SK-N-SH treated with all-trans-retinoic acid at 6 μM for 48 hours (cell line): Measurements from ENCODE around the gene NPHS1.

Experiments used
- ATAC-seq: fragments of 200-7000 bp; cut with Tn5 transposase; 3 replicates; pipeline ENCODE4 v1.9.1; 2020; ENCODE audit warnings: mild to moderate bottlenecking, moderate library complexity
- ARNTL ChIP-seq: fragments of 450-650 bp; formaldehyde crosslinking; IDR thresholded peaks from 2 replicates; pipeline ENCODE4 v1.5.0; 2020; ENCODE audit warnings: low read depth, mild to moderate bottlenecking, moderate library complexity, borderline replicate concordance
- BACH2 ChIP-seq: fragments of 250-450 bp; sonication (Bioruptor Pico); IDR thresholded peaks from 2 replicates; pipeline ENCODE4 v1.9.0; 2021; ENCODE audit warnings: mild to moderate bottlenecking, borderline replicate concordance
- CREB5 ChIP-seq: fragments of 250-450 bp; sonication (Bioruptor Pico); IDR thresholded peaks from 2 replicates; pipeline ENCODE4 v1.5.1; 2020; ENCODE audit warnings: low read depth, mild to moderate bottlenecking, moderate library complexity
- CSDC2 ChIP-seq: fragments of 250-450 bp; sonication (Bioruptor Pico); IDR thresholded peaks from 2 replicates; pipeline ENCODE4 v1.5.0; 2020; ENCODE audit warnings: mild to moderate bottlenecking, moderate library complexity
- CSRNP3 ChIP-seq: fragments of 250-450 bp; sonication (Bioruptor Pico); IDR thresholded peaks from 2 replicates; pipeline ENCODE4 v1.5.1; 2021; ENCODE audit warnings: mild to moderate bottlenecking, moderate library complexity
- ESRRG ChIP-seq: fragments of 250-450 bp; sonication (Bioruptor Pico); IDR thresholded peaks from 2 replicates; pipeline ENCODE4 v1.6.1; 2021; ENCODE audit warnings: mild to moderate bottlenecking
- GLIS3 ChIP-seq: fragments of 250-450 bp; sonication (Bioruptor Pico); IDR thresholded peaks from 2 replicates; pipeline ENCODE4 v1.5.0; 2020; ENCODE audit warnings: mild to moderate bottlenecking, moderate library complexity
- ISL1 ChIP-seq: fragments of 250-450 bp; sonication (Bioruptor Pico); IDR thresholded peaks from 2 replicates; pipeline ENCODE4 v2.1.2; 2022; ENCODE audit warnings: mild to moderate bottlenecking, moderate library complexity
- PATZ1 ChIP-seq: fragments of 250-450 bp; sonication (Bioruptor Pico); IDR thresholded peaks from 2 replicates; pipeline ENCODE4 v1.8.0; 2020; ENCODE audit warnings: mild to moderate bottlenecking, moderate library complexity, borderline replicate concordance
- POU6F1 ChIP-seq: fragments of 250-450 bp; sonication (Bioruptor Pico); IDR thresholded peaks from 2 replicates; pipeline ENCODE4 v1.8.0; 2021; ENCODE audit warnings: low read depth, mild to moderate bottlenecking, moderate library complexity, borderline replicate concordance
- PPARA ChIP-seq: fragments of 250-450 bp; sonication (Bioruptor Pico); IDR thresholded peaks from 2 replicates; pipeline ENCODE4 v1.5.0; 2020; ENCODE audit warnings: mild to moderate bottlenecking, borderline replicate concordance
- RARB ChIP-seq: fragments of 250-450 bp; sonication (Bioruptor Pico); IDR thresholded peaks from 2 replicates; pipeline ENCODE4 v1.8.0; 2021; ENCODE audit warnings: mild to moderate bottlenecking, moderate library complexity
- SNAI2 ChIP-seq: fragments of 250-450 bp; sonication (Bioruptor Pico); IDR thresholded peaks from 2 replicates; pipeline ENCODE4 v1.5.0; 2020; ENCODE audit warnings: mild to moderate bottlenecking, moderate library complexity
- TCF4 ChIP-seq: fragments of 250-450 bp; sonication (Bioruptor Pico); IDR thresholded peaks from 2 replicates; pipeline ENCODE4 v1.8.0; 2021; ENCODE audit warnings: mild to moderate bottlenecking, moderate library complexity, borderline replicate concordance
- TOX ChIP-seq: fragments of 250-450 bp; sonication (Bioruptor Pico); IDR thresholded peaks from 2 replicates; pipeline ENCODE4 v1.8.0; 2021; ENCODE audit warnings: mild to moderate bottlenecking, moderate library complexity, borderline replicate concordance
- TSHZ2 ChIP-seq: fragments of 250-450 bp; sonication (Bioruptor Pico); IDR thresholded peaks from 2 replicates; pipeline ENCODE4 v1.5.0; 2020; ENCODE audit warnings: mild to moderate bottlenecking, moderate library complexity
- ZC3H10 ChIP-seq: fragments of 250-450 bp; sonication (Bioruptor Pico); IDR thresholded peaks from 2 replicates; pipeline ENCODE4 v1.5.1; 2021; ENCODE audit warnings: mild to moderate bottlenecking, moderate library complexity
- ZFP3 ChIP-seq: fragments of 250-450 bp; sonication (Bioruptor Pico); IDR thresholded peaks from 2 replicates; pipeline ENCODE4 v1.5.0; 2020; ENCODE audit warnings: mild to moderate bottlenecking, moderate library complexity
- ZFP30 ChIP-seq: fragments of 450-650 bp; formaldehyde crosslinking; IDR thresholded peaks from 2 replicates; pipeline ENCODE4 v1.5.0; 2022; ENCODE audit warnings: mild to moderate bottlenecking, moderate library complexity
- ZNF565 ChIP-seq: fragments of 450-650 bp; formaldehyde crosslinking; conservative IDR thresholded peaks from 2 replicates; pipeline ENCODE4 v1.5.0; 2020; ENCODE audit warnings: low read depth, mild to moderate bottlenecking, moderate library complexity
- ZNF70 ChIP-seq: fragments of 450-650 bp; formaldehyde crosslinking; IDR thresholded peaks from 2 replicates; pipeline ENCODE4 v1.5.0; 2020; ENCODE audit warnings: mild to moderate bottlenecking, moderate library complexity
- ZNF8 ChIP-seq: fragments of 450-650 bp; formaldehyde crosslinking; IDR thresholded peaks from 2 replicates; pipeline ENCODE4 v1.5.0; 2020; ENCODE audit warnings: mild to moderate bottlenecking, moderate library complexity

Gene NPHS1

GRCh38 chr19:35805526-35806102 lies 46.7 kb downstream of the NPHS1 start (continued):
- TF ChIP-seq POU6F1 (no peak), ISL1 (CRISPR knock-in tag) (no peak), TSHZ2 (no peak)

GRCh38 chr19:35801828-35802227 lies 50.5 kb downstream of the NPHS1 start:
- no peak for ATAC-seq
- no peak for TF ChIP-seq PATZ1 (CRISPR knock-in tag)
- TF ChIP-seq ZNF70 (CRISPR knock-in tag) = no peak
- TF ChIP-seq ARNTL = no peak
- no peak for TF ChIP-seq ISL1 (CRISPR knock-in tag)
- TF ChIP-seq CREB5 (CRISPR knock-in tag) = no peak
- TF ChIP-seq TSHZ2 = no peak
- no peak for TF ChIP-seq CSRNP3 (CRISPR knock-in tag)
- TF ChIP-seq ZC3H10 = no peak
- TF ChIP-seq CSDC2 (CRISPR knock-in tag) = no peak
- TF ChIP-seq ZFP30 (CRISPR knock-in tag) = no peak
- TF ChIP-seq TOX (CRISPR knock-in tag) = no peak
- TF ChIP-seq RARB = no peak
- no peak for TF ChIP-seq ESRRG (CRISPR knock-in tag)
- TF ChIP-seq PPARA = no peak
- no peak for TF ChIP-seq ZNF565 (CRISPR knock-in tag)
- TF ChIP-seq TCF4 (CRISPR knock-in tag) = no peak
- no peak for TF ChIP-seq GLIS3 (CRISPR knock-in tag)
- TF ChIP-seq ZNF8 = no peak

GRCh38 chr19:35797663-35798062 lies 54.6 kb downstream of the NPHS1 start:
- no peak for ATAC-seq
- no peak for TF ChIP-seq ISL1 (CRISPR knock-in tag)
- no peak for TF ChIP-seq CSDC2 (CRISPR knock-in tag)
- no peak for TF ChIP-seq BACH2 (CRISPR knock-in tag)
- TF ChIP-seq SNAI2 (CRISPR knock-in tag) = no peak
- TF ChIP-seq ZFP3 = no peak
- TF ChIP-seq CREB5 (CRISPR knock-in tag) = no peak
- TF ChIP-seq PATZ1 (CRISPR knock-in tag) = no peak
- no peak for TF ChIP-seq PPARA
- no peak for TF ChIP-seq ZNF8
- no peak for TF ChIP-seq ZNF70 (CRISPR knock-in tag)
